Lung (tissue), 12 donors: ENCODE measurements around the gene ZNF862. TPM values are rescaled to one million over a fixed set of nuclear protein-coding genes. Genes with fewer than 3 reads are reported as not detected.
A peak's percentile ranks its signal among the peaks of the same experiment; 100 is the strongest.

ENCODE experiments used
- ATAC-seq: fragments of 200-7000 bp; cut with Tn5 transposase; one replicate; pipeline ENCODE4 v1.9.1; 2020; ENCODE audit warnings: moderate number of reproducible peaks; ENCODE audit not compliant: insufficient read depth, low FRiP score
- DNase-seq, 3 donors: peaks; one replicate each; pipeline ENCODE4 v3.0.0-alpha.2; 2013 to 2017
- H3K27ac ChIP-seq, 2 donors: one replicate each; pipeline ENCODE4 v1.5.1; 2013; ENCODE audit warnings: mild to moderate bottlenecking in 2 of 2, moderate library complexity in 2 of 2, control low read depth in 1 of 2, inconsistent platforms in 1 of 2, low read depth in 1 of 2, low read length in 1 of 2
- H3K27me3 ChIP-seq, 3 donors: one replicate each; pipeline ENCODE4 v1.5.1; 2013; ENCODE audit warnings: low read length in 2 of 3; ENCODE audit not compliant: control insufficient read depth in 3 of 3, insufficient read depth in 3 of 3
- H3K36me3 ChIP-seq, 4 donors: one replicate each; pipeline ENCODE4 v1.5.1; 2013; ENCODE audit warnings: low read length in 4 of 4, mild to moderate bottlenecking in 1 of 4, moderate library complexity in 1 of 4; ENCODE audit not compliant: control insufficient read depth in 4 of 4, insufficient read depth in 4 of 4
- H3K4me1 ChIP-seq, 5 donors: one replicate each; pipeline ENCODE4 v1.5.1; 2013; ENCODE audit warnings: low read length in 5 of 5, mild to moderate bottlenecking in 2 of 5, moderate library complexity in 1 of 5; ENCODE audit not compliant: control insufficient read depth in 5 of 5, insufficient read depth in 5 of 5
- H3K4me3 ChIP-seq: one replicate; pipeline ENCODE4 v1.5.1; 2013; ENCODE audit warnings: mild to moderate bottlenecking, control low read depth, moderate library complexity
- H3K9ac ChIP-seq, 2 donors: one replicate each; pipeline ENCODE4 v1.5.1; 2013; ENCODE audit warnings: low read length in 2 of 2, control low read depth in 1 of 2; ENCODE audit not compliant: insufficient read depth in 1 of 2
- H3K9me3 ChIP-seq, 4 donors: one replicate each; pipeline ENCODE4 v1.5.1; 2013; ENCODE audit warnings: low read length in 3 of 4, mild to moderate bottlenecking in 1 of 4, moderate library complexity in 1 of 4; ENCODE audit not compliant: control insufficient read depth in 4 of 4, insufficient read depth in 3 of 4
- WGBS, 2 donors: extraction: QIAGEN DNeasy Blood & Tissue Kit; methylation state at CpG; one replicate each; pipeline ENCODE4 v1.1.7; 2013; 5-methylcytosine and 5-hydroxymethylcytosine counted together
- polyA plus RNA-seq, 2 donors: library from polyadenylated mRNA; stranded (reverse); fragments of 200-250 nt; gene quantifications; one replicate each; pipeline ENCODE4 v1.2.1, GENCODE V29; 2013
- total RNA-seq, 2 donors: library from RNA; depleted of rRNA in 1 of 2; stranded (reverse); fragments of >200 nt in 1 of 2; gene quantifications; one replicate each; pipeline ENCODE4 v1.2.1, GENCODE V29; 2014 to 2021
- TF ChIP-seq, protein P1 (sequence below): IDR thresholded peaks from 2 replicates; pipeline ENCODE4 v1.5.1; 2012; ENCODE audit warnings: mild to moderate bottlenecking; ENCODE audit errors: control extremely low read depth, extremely low read depth
- donor health status: control.
- donor health status: control.
- donor health status: Bipolar disorder and iron deficiency.
- donor health status: healthy.
- donor health status: DM: yes; HTN: yes; CAD: no.

Gene ZNF862
- total and polyA plus RNA-seq, 4 donors: 5.2 to 22.1 (median 10.0) TPM

DNA sequence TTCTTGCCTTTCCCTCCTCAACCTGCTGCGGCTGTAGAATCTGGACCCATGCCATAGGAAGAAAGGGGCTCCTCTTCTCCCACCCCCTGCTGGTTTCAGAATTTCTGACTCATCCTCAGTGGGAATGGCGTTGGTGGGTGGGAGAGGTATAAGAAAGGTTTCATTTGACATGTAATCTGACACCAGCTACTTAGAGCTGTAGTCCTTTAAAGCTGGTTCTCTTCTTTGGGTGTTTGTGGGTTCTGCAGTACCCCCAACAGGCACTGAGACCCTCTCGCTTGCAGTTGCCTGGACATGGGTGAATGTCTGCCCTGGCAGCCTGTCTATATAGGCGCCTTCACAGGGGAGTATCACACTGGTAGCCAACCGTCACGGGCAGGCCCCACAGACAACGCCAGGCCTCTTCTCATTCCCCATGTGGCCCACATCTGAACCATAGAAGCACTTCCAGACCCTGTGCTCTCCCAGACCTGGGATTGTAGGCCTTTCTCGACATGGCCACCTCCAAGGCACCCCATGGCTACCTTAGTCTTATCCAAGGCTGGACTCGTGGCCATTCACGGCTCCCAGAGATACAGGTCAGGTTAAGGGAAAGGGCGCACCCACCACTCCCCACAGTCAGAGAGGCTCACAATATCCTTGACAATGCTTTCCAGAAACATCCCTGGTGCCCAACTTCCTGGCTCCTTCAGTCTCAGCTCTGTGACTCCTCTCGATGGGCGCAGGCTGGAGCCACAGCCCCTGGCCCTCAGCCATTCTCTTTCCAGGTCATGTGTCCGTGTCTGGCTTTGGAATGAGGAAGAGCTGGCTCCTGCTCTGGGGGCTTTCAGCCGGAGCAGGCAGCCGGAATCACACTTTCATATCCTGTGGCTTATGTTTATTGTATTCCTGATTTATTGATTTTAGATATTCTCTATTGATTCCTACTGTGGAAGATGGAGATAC, 17.5 kb downstream of the ZNF862 start:
- H3K9me3 ChIP-seq: no peaks in the 10 kb centered on the region
- WGBS, 2 donors: 75 to 83% methylated on average over 16 of the region's 16 CpGs
- no peak overlapping the region for H3K27ac ChIP-seq
- H3K36me3 ChIP-seq: peaks cover 0 to 14% (median 8%) of the 10 kb centered on the region in 4 donors
- peak in 2 of 3 donors; percentile 40 to 45 for DNase-seq
- TF ChIP-seq, protein P1, sequence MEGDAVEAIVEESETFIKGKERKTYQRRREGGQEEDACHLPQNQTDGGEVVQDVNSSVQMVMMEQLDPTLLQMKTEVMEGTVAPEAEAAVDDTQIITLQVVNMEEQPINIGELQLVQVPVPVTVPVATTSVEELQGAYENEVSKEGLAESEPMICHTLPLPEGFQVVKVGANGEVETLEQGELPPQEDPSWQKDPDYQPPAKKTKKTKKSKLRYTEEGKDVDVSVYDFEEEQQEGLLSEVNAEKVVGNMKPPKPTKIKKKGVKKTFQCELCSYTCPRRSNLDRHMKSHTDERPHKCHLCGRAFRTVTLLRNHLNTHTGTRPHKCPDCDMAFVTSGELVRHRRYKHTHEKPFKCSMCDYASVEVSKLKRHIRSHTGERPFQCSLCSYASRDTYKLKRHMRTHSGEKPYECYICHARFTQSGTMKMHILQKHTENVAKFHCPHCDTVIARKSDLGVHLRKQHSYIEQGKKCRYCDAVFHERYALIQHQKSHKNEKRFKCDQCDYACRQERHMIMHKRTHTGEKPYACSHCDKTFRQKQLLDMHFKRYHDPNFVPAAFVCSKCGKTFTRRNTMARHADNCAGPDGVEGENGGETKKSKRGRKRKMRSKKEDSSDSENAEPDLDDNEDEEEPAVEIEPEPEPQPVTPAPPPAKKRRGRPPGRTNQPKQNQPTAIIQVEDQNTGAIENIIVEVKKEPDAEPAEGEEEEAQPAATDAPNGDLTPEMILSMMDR: no peak
- peaks cover 0 to 19% (median 6%) of the 10 kb centered on the region in 5 donors for H3K4me1 ChIP-seq
- no peak overlapping the region for H3K4me3 ChIP-seq
- H3K9ac ChIP-seq: no peak overlapping the region
- no peak for ATAC-seq
- H3K27me3 ChIP-seq: no peaks in the 10 kb centered on the region

DNA sequence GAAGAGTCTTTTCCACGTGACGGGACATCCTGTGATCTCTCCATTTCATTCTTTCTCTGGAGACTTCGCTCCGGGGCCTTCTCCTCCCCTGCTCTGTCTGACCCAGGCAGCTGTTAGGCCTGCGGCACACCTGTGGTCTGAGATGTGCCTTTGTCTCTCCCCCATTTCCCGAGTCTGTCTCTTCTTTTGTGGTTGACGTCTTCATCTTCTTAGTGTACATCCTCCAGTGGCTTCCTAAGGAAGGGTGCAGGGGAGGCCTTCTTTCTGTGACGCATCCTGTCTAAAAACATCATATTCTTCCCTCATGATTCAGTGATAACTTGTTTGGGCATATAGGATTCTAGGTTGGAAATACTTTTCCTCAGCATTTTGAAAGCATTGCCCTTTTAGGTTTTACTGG, 18.4 kb downstream of the ZNF862 start:
- 88 to 90% methylated on average over 8 of the region's 8 CpGs for WGBS, 2 donors
- no peaks in the 10 kb centered on the region for H3K9me3 ChIP-seq
- DNase-seq (no peak), ATAC-seq (no peak)
- H3K4me3 ChIP-seq: no peak overlapping the region
- no peak overlapping the region for H3K9ac ChIP-seq
- peaks cover 0 to 21% (median 9%) of the 10 kb centered on the region in 4 donors for H3K36me3 ChIP-seq
- no peaks in the 10 kb centered on the region for H3K27me3 ChIP-seq
- peaks cover 0 to 19% (median 6%) of the 10 kb centered on the region in 5 donors for H3K4me1 ChIP-seq
- TF ChIP-seq, protein P1: no peak
- no peak overlapping the region for H3K27ac ChIP-seq

DNA sequence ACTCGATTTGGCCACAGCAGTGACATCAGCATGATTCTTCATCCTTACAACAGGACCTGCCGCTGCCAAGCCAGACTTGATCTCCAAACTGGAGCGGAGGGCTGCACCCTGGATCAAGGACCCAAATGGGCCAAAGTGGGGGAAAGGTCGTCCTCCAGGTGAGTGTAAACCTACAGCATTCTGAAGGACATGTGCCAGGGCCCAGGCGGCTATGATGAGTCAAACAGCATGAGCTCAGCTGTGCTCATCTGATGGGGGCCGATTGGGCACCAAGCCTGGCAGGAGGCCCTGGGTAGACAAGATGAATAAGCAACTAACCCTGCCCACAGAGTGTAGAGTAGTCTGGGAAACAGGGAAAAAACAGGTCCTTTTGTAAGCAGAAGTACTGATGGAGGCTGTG, 21.2 kb downstream of the ZNF862 start:
- DNase-seq (no peak), ATAC-seq (no peak)
- Histone ChIP-seq H3K27me3 (no peaks in the 10 kb centered on the region), H3K4me3 (no peak overlapping the region), H3K36me3 (peaks cover 4 to 33% (median 12%) of the 10 kb centered on the region in 4 donors), H3K9me3 (no peaks in the 10 kb centered on the region), H3K4me1 (peaks cover 0 to 16% (median 4%) of the 10 kb centered on the region in 5 donors), H3K27ac (no peak overlapping the region), H3K9ac (no peak overlapping the region)
- TF ChIP-seq, protein P1: no peak
- WGBS, 2 donors: 77% methylated on average over 6 of the region's 6 CpGs
